ENCODE data around the gene EPHA3. TPM values are rescaled to one million over a fixed set of nuclear protein-coding genes. Genes with fewer than 3 reads are reported as not detected.

EPHA3 gene
- total RNA-seq, 1 experiment from 2014 or later: 21.5 TPM

GRCh38 chr3:89268059-89268458, 160.6 kb downstream of the EPHA3 start:
- H3K27ac ChIP-seq (ENCODE audit: low read depth, low read length, poor library complexity, severe bottlenecking): no peak overlapping the region
- TF ChIP-seq CTCF (conservative IDR thresholded peaks at IDR 0.05; ENCODE audit: low read depth, low read length) (no peak), EZH2 (IDR thresholded peaks at IDR 0.05; ENCODE audit: borderline replicate concordance, low read depth, low read length, poor library complexity, severe bottlenecking) (no peak)
- no peaks in the 10 kb centered on the region for H3K27me3 ChIP-seq (replicated peaks; ENCODE audit: insufficient read depth, low read depth, low read length, poor library complexity)
- ChIA-PET CTCF (no interaction called here), POLR2A (ENCODE audit: low non-redundant PET) (no interaction called here)
- no peak for DNase-seq (ENCODE audit: low spot score)
- no peak overlapping the region for H3K4me3 ChIP-seq (ENCODE audit: low read depth, low read length, poor library complexity, severe bottlenecking)
- BruUV-seq (replicated peaks): no TSS peak
- intact Hi-C loops (cut with micrococcal nuclease; ENCODE audit: unreplicated experiment): no loop called here
- H3K4me1 ChIP-seq (ENCODE audit: insufficient read depth, low read length, poor library complexity, severe bottlenecking): peaks cover 21% of the 10 kb centered on the region
- H3K36me3 ChIP-seq (ENCODE audit: insufficient read depth, low read length, poor library complexity, severe bottlenecking): no peaks in the 10 kb centered on the region
- no peaks in the 10 kb centered on the region for H3K9me3 ChIP-seq (ENCODE audit: low read depth, low read length, poor library complexity, severe bottlenecking)

DNA sequence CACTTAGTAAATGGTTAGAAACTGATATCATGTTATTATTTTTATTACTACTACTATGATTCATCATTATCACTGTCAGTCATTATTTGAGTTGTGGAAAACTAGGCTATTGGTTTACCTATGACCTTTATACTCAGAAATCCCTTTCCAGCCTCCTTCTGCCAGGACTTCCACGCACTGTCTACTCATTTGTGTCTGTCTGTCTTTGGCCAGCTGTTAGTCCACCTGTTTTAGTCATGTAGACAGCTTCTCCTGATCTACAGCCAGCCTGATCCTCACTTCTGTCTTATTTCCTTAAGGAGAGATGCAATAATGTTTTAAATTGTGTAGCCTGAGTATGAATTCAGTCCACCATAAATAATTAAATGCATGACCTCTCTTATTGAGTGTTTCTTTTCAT, 162.8 kb downstream of the EPHA3 start:
- BruUV-seq (replicated peaks): no TSS peak
- TF ChIP-seq CTCF (conservative IDR thresholded peaks at IDR 0.05; ENCODE audit: low read depth, low read length) (no peak), EZH2 (IDR thresholded peaks at IDR 0.05; ENCODE audit: borderline replicate concordance, low read depth, low read length, poor library complexity, severe bottlenecking) (no peak)
- ChIA-PET POLR2A (ENCODE audit: low non-redundant PET) (no interaction called here), CTCF (no interaction called here)
- intact Hi-C loops (cut with micrococcal nuclease; ENCODE audit: unreplicated experiment): no loop called here
- H3K36me3 ChIP-seq (ENCODE audit: insufficient read depth, low read length, poor library complexity, severe bottlenecking): no peaks in the 10 kb centered on the region
- H3K9me3 ChIP-seq (ENCODE audit: low read depth, low read length, poor library complexity, severe bottlenecking): no peaks in the 10 kb centered on the region
- no peak overlapping the region for H3K4me3 ChIP-seq (ENCODE audit: low read depth, low read length, poor library complexity, severe bottlenecking)
- no peaks in the 10 kb centered on the region for H3K27me3 ChIP-seq (replicated peaks; ENCODE audit: insufficient read depth, low read depth, low read length, poor library complexity)
- H3K27ac ChIP-seq (ENCODE audit: low read depth, low read length, poor library complexity, severe bottlenecking): no peak overlapping the region
- no peak for DNase-seq (ENCODE audit: low spot score)
- H3K4me1 ChIP-seq (ENCODE audit: insufficient read depth, low read length, poor library complexity, severe bottlenecking): peaks cover 21% of the 10 kb centered on the region

DNA sequence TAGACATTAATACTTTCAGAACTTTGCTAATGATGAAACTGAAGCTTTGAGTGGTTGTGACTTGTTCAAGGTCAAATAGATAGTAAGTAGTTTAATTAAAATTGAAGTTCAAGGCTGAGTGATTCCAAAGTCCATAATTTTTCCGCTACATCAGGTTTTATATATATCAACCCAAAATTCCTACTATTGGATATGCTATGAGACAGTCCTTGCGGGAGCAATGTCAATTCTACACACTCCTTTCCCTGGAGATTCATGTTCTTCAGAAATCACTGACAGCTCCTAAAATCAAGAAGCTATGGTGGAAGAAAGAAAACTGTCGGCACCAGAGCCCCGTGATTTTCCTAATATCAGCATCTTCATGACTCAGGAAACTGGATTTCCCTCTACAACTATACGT, 167.6 kb downstream of the EPHA3 start:
- BruUV-seq (replicated peaks): no TSS peak
- no peak for DNase-seq (ENCODE audit: low spot score)
- ChIA-PET POLR2A (ENCODE audit: low non-redundant PET) (no interaction called here), CTCF (no interaction called here)
- H3K36me3 ChIP-seq (ENCODE audit: insufficient read depth, low read length, poor library complexity, severe bottlenecking): no peaks in the 10 kb centered on the region
- H3K27me3 ChIP-seq (replicated peaks; ENCODE audit: insufficient read depth, low read depth, low read length, poor library complexity): no peaks in the 10 kb centered on the region
- no peaks in the 10 kb centered on the region for H3K9me3 ChIP-seq (ENCODE audit: low read depth, low read length, poor library complexity, severe bottlenecking)
- H3K4me1 ChIP-seq (ENCODE audit: insufficient read depth, low read length, poor library complexity, severe bottlenecking): peaks cover 45% of the 10 kb centered on the region
- TF ChIP-seq CTCF (conservative IDR thresholded peaks at IDR 0.05; ENCODE audit: low read depth, low read length): no peak
- TF ChIP-seq EZH2 (IDR thresholded peaks at IDR 0.05; ENCODE audit: borderline replicate concordance, low read depth, low read length, poor library complexity, severe bottlenecking): no peak
- intact Hi-C loops (cut with micrococcal nuclease; ENCODE audit: unreplicated experiment): no loop called here
- no peak overlapping the region for H3K4me3 ChIP-seq (ENCODE audit: low read depth, low read length, poor library complexity, severe bottlenecking)
- H3K27ac ChIP-seq (ENCODE audit: low read depth, low read length, poor library complexity, severe bottlenecking): no peak overlapping the region

All from A673 (cell line).